DMS153 treated with DMSO at 0.1 percent for 48 hours (cell line): Measurements from ENCODE around the gene ZNF860.
A peak's percentile ranks its signal among the peaks of the same experiment; 100 is the strongest.
"Not testable (repeated sequence)": the region's sequence is repeated elsewhere in the genome, so short reads cannot be mapped to it uniquely, and the experiment has no call there.

ENCODE experiments used
- DNase-seq: peaks from one replicate; lab custom pipeline; 2025; ENCODE audit not compliant: unreplicated experiment; lab: John Stamatoyannopoulos, UW

Gene ZNF860

GRCh38 chr3:31996195-31996594 is 14.6 kb downstream of the ZNF860 start:
- no peak for DNase-seq

GRCh38 chr3:31997500-31997899 is 15.9 kb downstream of the ZNF860 start:
- DNase-seq, result no peak

- no peak for DNase-seq
These were observed 18.4 kb downstream of the ZNF860 start for GRCh38 chr3:31999907-32000439.

- DNase-seq, result no peak
These were observed 19.3 kb downstream of the ZNF860 start for GRCh38 chr3:32000877-32001276.

GRCh38 chr3:32002561-32003368 is 21.2 kb downstream of the ZNF860 start:
- DNase-seq, result no peak

GRCh38 chr3:32003380-32003779 is 21.8 kb downstream of the ZNF860 start:
- no peak for DNase-seq

- DNase-seq, result no peak
These were observed 22.7 kb downstream of the ZNF860 start for GRCh38 chr3:32004113-32004765.

GRCh38 chr3:32009101-32009500 is 27.6 kb downstream of the ZNF860 start:
- no peak for DNase-seq

- no peak for DNase-seq
These were observed 28.4 kb downstream of the ZNF860 start for GRCh38 chr3:32009957-32010356.

GRCh38 chr3:32010699-32011098 is 29.1 kb downstream of the ZNF860 start:
- not testable (repeated sequence) for DNase-seq

- DNase-seq, result not testable (repeated sequence)
These were observed 34.1 kb downstream of the ZNF860 start for GRCh38 chr3:32015638-32016037.

- no peak for DNase-seq
These were observed 35.7 kb downstream of the ZNF860 start for GRCh38 chr3:32017286-32017685.

GRCh38 chr3:32018757-32019564 is 37.4 kb downstream of the ZNF860 start:
- DNase-seq, result peak; percentile 28

GRCh38 chr3:32021155-32021554 is 39.6 kb downstream of the ZNF860 start:
- no peak for DNase-seq

- no peak for DNase-seq
These were observed 40.2 kb downstream of the ZNF860 start for GRCh38 chr3:32021748-32022147.

- DNase-seq, result no peak
These were observed 41.4 kb downstream of the ZNF860 start for GRCh38 chr3:32022947-32023346.

GRCh38 chr3:32026593-32026992 is 45.0 kb downstream of the ZNF860 start:
- no peak for DNase-seq

- DNase-seq, result no peak
These were observed 56.4 kb downstream of the ZNF860 start for GRCh38 chr3:32037932-32038267.

GRCh38 chr3:32041316-32041715 is 59.8 kb downstream of the ZNF860 start:
- no peak for DNase-seq
